ENCODE measurements around the gene PLCXD1. TPM values are rescaled to one million over a fixed set of nuclear protein-coding genes. Genes with fewer than 3 reads are reported as not detected.
"Not testable (repeated sequence)": the region's sequence is repeated elsewhere in the genome, so short reads cannot be mapped to it uniquely, and the experiment has no call there.

The PLCXD1 gene
- total RNA-seq, 1 donor from 2014 or later = 2.0 TPM

GRCh38 chrX:262381-262909 lies 18.7 kb upstream of the PLCXD1 start:
- no peak for DNase-seq (ENCODE audit: low read depth)

GRCh38 chrX:264006-264405 lies 17.2 kb upstream of the PLCXD1 start:
- DNase-seq (ENCODE audit: low read depth) = not testable (repeated sequence)

- DNase-seq (ENCODE audit: low read depth) = peak; percentile 56
Measured at GRCh38 chrX:264634-265455, 16.3 kb upstream of the PLCXD1 start.

- DNase-seq (ENCODE audit: low read depth) = no peak
Measured at GRCh38 chrX:265502-265901, 15.7 kb upstream of the PLCXD1 start.

GRCh38 chrX:267771-268261 lies 13.4 kb upstream of the PLCXD1 start:
- no peak for DNase-seq (ENCODE audit: low read depth)

- no peak for DNase-seq (ENCODE audit: low read depth)
Measured at GRCh38 chrX:270848-271367, 10.3 kb upstream of the PLCXD1 start.

- DNase-seq (ENCODE audit: low read depth) = peak; percentile 5
Measured at GRCh38 chrX:274904-275475, 6.2 kb upstream of the PLCXD1 start.

GRCh38 chrX:275476-275966 lies 5.7 kb upstream of the PLCXD1 start:
- DNase-seq (ENCODE audit: low read depth) = no peak

- DNase-seq (ENCODE audit: low read depth) = peak; percentile 52
Measured at GRCh38 chrX:275967-276580, 5.1 kb upstream of the PLCXD1 start.

- DNase-seq (ENCODE audit: low read depth) = peak; percentile 20
Measured at GRCh38 chrX:276581-277201, 4.5 kb upstream of the PLCXD1 start.

- not testable (repeated sequence) for DNase-seq (ENCODE audit: low read depth)
Measured at GRCh38 chrX:279757-280604, 1.2 kb upstream of the PLCXD1 start.

- not testable (repeated sequence) for DNase-seq (ENCODE audit: low read depth)
Measured at GRCh38 chrX:280722-281121, 459 bp upstream of the PLCXD1 start.

- not testable (repeated sequence) for DNase-seq (ENCODE audit: low read depth)
Measured at GRCh38 chrX:282000-282681, 960 bp downstream of the PLCXD1 start.

- DNase-seq (ENCODE audit: low read depth) = peak; percentile 88
Measured at GRCh38 chrX:283115-283845, 2.1 kb downstream of the PLCXD1 start.

GRCh38 chrX:285076-285677 lies 4.0 kb downstream of the PLCXD1 start:
- no peak for DNase-seq (ENCODE audit: low read depth)

- DNase-seq (ENCODE audit: low read depth) = no peak
Measured at GRCh38 chrX:287670-288069, 6.5 kb downstream of the PLCXD1 start.

- DNase-seq (ENCODE audit: low read depth) = no peak
Measured at GRCh38 chrX:288561-288991, 7.4 kb downstream of the PLCXD1 start.

- no peak for DNase-seq (ENCODE audit: low read depth)
Measured at GRCh38 chrX:290476-291166, 9.4 kb downstream of the PLCXD1 start.

Measured in myocyte (in vitro differentiated cells).